ENCODE results near the gene PEX3.

GRCh38 chr6:143408787-143409162 is 41.8 kb upstream of the PEX3 start:
- TF ChIP-seq CTCF (IDR thresholded peaks at IDR 0.05; ENCODE audit: low read length) (no peak), EZH2 (IDR thresholded peaks at IDR 0.05; ENCODE audit: borderline replicate concordance, low read length) (no peak)

Measured in OCI-LY1 (cell line).